Vagina (tissue), 2 donors: ENCODE measurements around the gene CERS5. TPM values are rescaled to one million over a fixed set of nuclear protein-coding genes. Genes with fewer than 3 reads are reported as not detected.

Experiments used
- DNase-seq, 2 donors: peaks; one replicate each; pipeline ENCODE4 v3.0.0-alpha.2; 2017; ENCODE audit errors: extremely low spot score in 2 of 2
- H3K27ac ChIP-seq: fragments of 200-600 bp; sonication (generic); one replicate; pipeline ENCODE4 v1.5.1; 2019
- H3K27me3 ChIP-seq: fragments of 200-600 bp; sonication (generic); one replicate; pipeline ENCODE4 v1.5.1; 2019
- H3K36me3 ChIP-seq, 2 donors: fragments of 200-600 bp; sonication (generic); one replicate each; pipeline ENCODE4 v1.5.1; 2017 to 2019
- H3K4me1 ChIP-seq: fragments of 200-600 bp; sonication (generic); one replicate; pipeline ENCODE4 v1.5.1; 2019
- H3K4me3 ChIP-seq, 2 donors: fragments of 200-600 bp; sonication (generic); 1 replicate in 1 of 2; 2 replicates in 1 of 2; pipeline ENCODE4 v1.5.1; 2016 to 2019
- H3K9me3 ChIP-seq: fragments of 200-600 bp; sonication (generic); one replicate; pipeline ENCODE4 v1.5.1; 2019
- CTCF ChIP-seq, 3 experiments: fragments of 450-650 bp in 2 of 3; fragments of 200-600 bp in 1 of 3; sonication (generic) in 1 of 3; IDR thresholded peaks; one replicate each; pipeline ENCODE4 v1.5.1; 2017 to 2019; ENCODE audit warnings: antibody characterized with exemption in 3 of 3, mild to moderate bottlenecking in 2 of 3, moderate library complexity in 2 of 3
- POLR2A ChIP-seq, 2 donors: fragments of 450-650 bp; IDR thresholded peaks; one replicate each; pipeline ENCODE4 v1.6.1; 2017; ENCODE audit warnings: antibody characterized with exemption in 2 of 2, mild to moderate bottlenecking in 2 of 2, moderate library complexity in 2 of 2
- POLR2AphosphoS5 ChIP-seq, 2 donors: sonication (generic); formaldehyde crosslinking; IDR thresholded peaks; one replicate each; pipeline ENCODE4 v1.9.0; 2017; ENCODE audit warnings: antibody characterized with exemption in 2 of 2, mild to moderate bottlenecking in 2 of 2, low read depth in 1 of 2; ENCODE audit not compliant: insufficient read depth in 1 of 2
- intact Hi-C: fragments of 100-400 bp; cut with DNase I; formaldehyde crosslinking; loops from one replicate; pipeline ENCODE4 v1.15.1; 2023
- total RNA-seq: library from RNA; depleted of rRNA; stranded (reverse); fragments of >200 nt; gene quantifications from one replicate; pipeline ENCODE4 v1.2.3, GENCODE V29; 2016

The CERS5 gene
- total RNA-seq, 1 donor from 2014 or later = 45.2 TPM

GRCh38 chr12:50117057-50117622 lies 50.0 kb downstream of the CERS5 start:
- Histone ChIP-seq H3K27ac (peak overlapping the region; percentile 4), H3K27me3 (no peaks in the 10 kb centered on the region), H3K9me3 (no peaks in the 10 kb centered on the region), H3K36me3 (peaks cover 0 to 19% of the 10 kb centered on the region in 2 donors), H3K4me3 (no peak overlapping the region), H3K4me1 (peaks cover 51% of the 10 kb centered on the region)
- DNase-seq = no peak
- intact Hi-C loops = no loop called here
- TF ChIP-seq POLR2A (IDR thresholded peaks at IDR 0.05) = no peak
- TF ChIP-seq CTCF (IDR thresholded peaks at IDR 0.05) = no peak
- TF ChIP-seq POLR2AphosphoS5 (IDR thresholded peaks at IDR 0.05; ENCODE audit: insufficient read depth in 1 of 2, low read depth in 1 of 2) = no peak

DNA sequence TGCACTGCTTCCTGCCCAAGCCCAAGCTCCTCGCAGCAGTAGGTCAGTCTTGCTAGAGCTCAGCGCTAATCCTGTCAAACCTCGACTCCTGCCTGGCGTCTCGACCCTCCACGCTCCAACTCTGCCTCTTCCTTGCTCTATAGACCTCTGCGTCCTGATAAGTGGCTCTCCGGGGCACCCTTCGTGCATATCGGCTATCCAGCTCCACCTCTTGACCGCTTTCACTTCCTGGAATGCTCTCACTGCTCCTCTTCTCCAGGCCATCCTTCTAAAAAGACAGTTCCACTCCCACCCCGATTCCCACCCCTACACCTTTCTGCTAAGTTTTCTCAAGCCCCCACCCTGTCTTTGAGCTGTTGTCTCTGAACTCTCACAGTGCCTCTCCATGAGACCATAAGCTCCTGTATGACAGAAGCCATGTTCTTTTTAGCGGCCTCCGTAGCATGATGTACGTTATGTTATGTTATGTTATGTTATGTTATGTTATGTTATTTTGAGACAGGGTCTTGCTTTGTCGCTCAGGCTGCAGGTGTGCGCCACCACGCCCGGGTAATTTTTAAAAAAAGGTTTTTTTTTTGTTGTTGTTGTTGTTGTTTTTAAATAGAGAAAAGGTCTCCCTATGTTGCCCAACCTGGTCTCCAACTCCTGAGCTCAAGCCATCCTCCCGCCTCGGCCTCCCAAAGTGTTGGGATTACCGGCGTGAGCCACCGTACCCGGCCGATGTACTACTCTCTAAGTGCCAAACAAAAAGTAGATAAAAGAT lies 54.5 kb downstream of the CERS5 start:
- peaks cover 0 to 11% of the 10 kb centered on the region in 2 donors for H3K36me3 ChIP-seq
- intact Hi-C loops = loop anchor here (1.0 kb wide), 1 partner anchor 58 kb away; no protein-coding TSS in a partner anchor
- peak overlapping the region; percentile 82 for H3K27ac ChIP-seq
- DNase-seq = no peak
- TF ChIP-seq POLR2AphosphoS5 (IDR thresholded peaks at IDR 0.05; ENCODE audit: insufficient read depth in 1 of 2, low read depth in 1 of 2) = peak in 1 of 2 donors; percentile 84
- no peak for TF ChIP-seq POLR2A (IDR thresholded peaks at IDR 0.05)
- H3K27me3 ChIP-seq = no peaks in the 10 kb centered on the region
- peak overlapping the region; percentile 72 to 92 for H3K4me3 ChIP-seq
- H3K9me3 ChIP-seq = no peaks in the 10 kb centered on the region
- H3K4me1 ChIP-seq = peaks cover 63% of the 10 kb centered on the region

DNA sequence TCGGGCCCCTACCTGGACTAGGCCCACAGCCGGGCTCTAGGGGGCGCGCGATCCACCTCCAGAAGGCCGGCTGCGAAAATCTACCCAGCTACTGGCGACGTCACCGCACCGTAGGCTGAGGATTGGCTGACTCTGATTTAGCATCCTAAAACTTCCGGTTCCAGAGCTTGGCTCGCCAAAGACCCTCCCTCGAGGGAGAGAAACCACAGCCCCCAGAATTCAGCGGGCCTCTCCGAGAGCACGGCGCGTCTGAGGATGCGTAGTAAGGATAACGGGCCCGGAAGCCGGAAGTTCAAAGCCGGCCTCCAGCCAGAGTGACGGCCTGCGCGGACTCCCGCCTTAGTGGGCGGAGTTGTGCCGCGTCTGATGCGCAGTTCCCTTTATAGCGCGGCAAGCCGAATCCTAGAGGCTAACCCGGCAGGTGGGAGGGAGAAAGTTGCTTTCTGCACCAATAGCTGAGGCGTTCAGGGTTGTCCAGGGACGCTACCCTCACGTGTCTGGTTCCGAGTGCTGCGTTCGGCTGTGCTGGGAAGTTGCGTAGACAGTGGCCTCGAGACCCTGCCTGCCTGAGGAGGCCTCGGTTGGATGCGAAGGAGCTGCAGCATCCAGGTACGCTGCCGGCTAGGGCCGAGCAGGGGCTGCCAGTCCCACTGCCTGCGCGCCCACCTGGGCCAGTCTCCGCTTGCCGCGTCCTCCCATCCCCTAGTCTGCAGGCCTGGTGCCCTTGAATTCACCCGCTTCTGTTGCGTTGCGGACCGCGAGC lies 55.3 kb downstream of the CERS5 start, which contains the start of gene COX14:
TSS of gene COX14 (plus strand) at position 544 of the 763 bp plus-strand sequence. CDS start 7,808 bp downstream, outside the sequence.
- H3K4me1 ChIP-seq = peaks cover 58% of the 10 kb centered on the region
- peak within 1 kb of the TSS; percentile 72 to 92 for H3K4me3 ChIP-seq
- H3K9me3 ChIP-seq = no peaks in the 10 kb centered on the region
- peak within 1 kb of the TSS; percentile 82 for H3K27ac ChIP-seq
- intact Hi-C loops = loop anchor here (1.0 to 2.0 kb wide), 2 partner anchors 55 to 58 kb away; partner anchors contain the start of gene CERS5
- H3K36me3 ChIP-seq = peaks cover 0 to 11% of the 10 kb centered on the region in 2 donors
- peak; percentile 99 for TF ChIP-seq POLR2AphosphoS5 (IDR thresholded peaks at IDR 0.05; ENCODE audit: insufficient read depth in 1 of 2, low read depth in 1 of 2)
- TF ChIP-seq CTCF (IDR thresholded peaks at IDR 0.05) = peak in 2 of 3 experiments; percentile 64 to 81
- TF ChIP-seq POLR2A (IDR thresholded peaks at IDR 0.05) = peak in 1 of 2 donors; percentile 91
- no peaks in the 10 kb centered on the region for H3K27me3 ChIP-seq
- peak; percentile 99 to 100 for DNase-seq

DNA sequence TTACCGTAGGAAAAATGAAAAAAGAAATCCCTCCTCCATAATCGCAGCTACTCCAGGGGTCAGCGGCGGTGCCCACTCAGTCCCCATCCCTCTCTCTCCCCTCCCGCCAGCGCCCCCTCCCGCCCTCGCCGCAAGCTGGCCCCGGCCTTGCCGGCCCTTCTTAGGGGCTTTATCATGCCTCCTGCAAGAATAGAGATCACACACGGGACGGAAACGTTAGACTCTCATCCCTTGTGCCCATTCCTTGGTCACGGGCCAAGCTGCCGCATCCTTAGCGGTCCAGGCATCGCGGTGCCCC lies 55.8 kb downstream of the CERS5 start:
- peak overlapping the region; percentile 50 to 92 for H3K4me3 ChIP-seq
- intact Hi-C loops = loop anchor here (2.0 kb wide), 1 partner anchor 55 kb away; the partner anchor contains the start of gene CERS5
- peaks cover 53% of the 10 kb centered on the region for H3K4me1 ChIP-seq
- H3K36me3 ChIP-seq = peaks cover 0 to 11% of the 10 kb centered on the region in 2 donors
- H3K9me3 ChIP-seq = no peaks in the 10 kb centered on the region
- peak overlapping the region; percentile 81 for H3K27ac ChIP-seq
- no peaks in the 10 kb centered on the region for H3K27me3 ChIP-seq
- TF ChIP-seq CTCF (IDR thresholded peaks at IDR 0.05) (peak in 1 of 3 experiments; percentile 87), POLR2A (IDR thresholded peaks at IDR 0.05) (no peak)
- no peak for DNase-seq

GRCh38 chr12:50110762-50111351 lies 56.3 kb downstream of the CERS5 start:
- DNase-seq = no peak
- peaks cover 0 to 11% of the 10 kb centered on the region in 2 donors for H3K36me3 ChIP-seq
- H3K4me1 ChIP-seq = peaks cover 48% of the 10 kb centered on the region
- H3K27me3 ChIP-seq = no peaks in the 10 kb centered on the region
- no peaks in the 10 kb centered on the region for H3K9me3 ChIP-seq
- peak overlapping the region; percentile 81 for H3K27ac ChIP-seq
- intact Hi-C loops = loop anchor here (2.0 kb wide), 1 partner anchor 56 kb away; the partner anchor contains the start of gene CERS5
- TF ChIP-seq POLR2AphosphoS5 (IDR thresholded peaks at IDR 0.05; ENCODE audit: insufficient read depth in 1 of 2, low read depth in 1 of 2) (peak in 1 of 2 donors; percentile 21), POLR2A (IDR thresholded peaks at IDR 0.05) (no peak), CTCF (IDR thresholded peaks at IDR 0.05) (no peak)
- H3K4me3 ChIP-seq = peak overlapping the region; percentile 50 to 92
